PC-3 (cell line): ENCODE results near the gene BSG. TPM values are rescaled to one million over a fixed set of nuclear protein-coding genes. Genes with fewer than 3 reads are reported as not detected.

ENCODE experiments used
- ATAC-seq: fragments of 200-7000 bp; cut with Tn5 transposase; 2 replicates; pipeline ENCODE4 v1.9.1; 2020; ENCODE audit warnings: mild to moderate bottlenecking, moderate library complexity
- BruUV-seq: library from RNA; stranded (reverse); fragments of 400-500 nt; replicated peaks from 2 replicates; lab custom pipeline; 2021; lab: Mats Ljungman, UMichigan
- CTCF ChIA-PET: fragments of 300-600 bp; sonication (Branson Sonifier 250); formaldehyde crosslinking; loops from one replicate; lab custom pipeline; 2022; ENCODE audit warnings: antibody characterized with exemption; lab: Charles Lee
- POLR2A ChIA-PET: fragments of 300-600 bp; sonication (Branson Sonifier 250); formaldehyde crosslinking; loops from one replicate; lab custom pipeline; 2022; ENCODE audit warnings: antibody characterized with exemption; ENCODE audit not compliant: unreplicated experiment; lab: Charles Lee
- DNase-seq: peaks from one replicate; pipeline ENCODE4 v3.0.0-alpha.2; 2015
- H2AFZ ChIP-seq: fragments of 300-600 bp; sonication (generic); 2 replicates; pipeline ENCODE4 v1.6.0; 2016; ENCODE audit warnings: antibody characterized with exemption, low read length
- H3F3A ChIP-seq: fragments of 300-600 bp; sonication (generic); one replicate; pipeline ENCODE4 v1.6.0; 2017; ENCODE audit warnings: antibody characterized with exemption, low read length, control low read depth, mild to moderate bottlenecking; ENCODE audit not compliant: unreplicated experiment
- H3K27ac ChIP-seq: fragments of 300-600 bp; sonication (generic); 2 replicates; pipeline ENCODE4 v1.5.1; 2016; ENCODE audit warnings: mild to moderate bottlenecking, low read length
- H3K27me3 ChIP-seq: fragments of 300-600 bp; sonication (generic); 2 replicates; pipeline ENCODE4 v1.6.1; 2016; ENCODE audit warnings: low read length, mixed read lengths
- H3K36me3 ChIP-seq: fragments of 300-600 bp; sonication (generic); 2 replicates; pipeline ENCODE4 v1.6.1; 2016; ENCODE audit warnings: low read depth, mixed run types, low read length, mixed read lengths
- H3K4me1 ChIP-seq: fragments of 300-600 bp; sonication (generic); 2 replicates; pipeline ENCODE4 v1.5.1; 2016; ENCODE audit warnings: low read length; ENCODE audit not compliant: insufficient read depth
- H3K4me2 ChIP-seq: fragments of 300-600 bp; sonication (generic); 2 replicates; pipeline ENCODE4 v1.6.0; 2016; ENCODE audit warnings: low read length
- H3K4me3 ChIP-seq: fragments of 300-600 bp; sonication (generic); 2 replicates; pipeline ENCODE4 v1.5.1; 2016; ENCODE audit warnings: mild to moderate bottlenecking, low read length, mixed read lengths
- H3K79me2 ChIP-seq: fragments of 300-600 bp; sonication (generic); 2 replicates; pipeline ENCODE4 v1.6.1; 2017; ENCODE audit warnings: low read length, mixed read lengths
- H3K9ac ChIP-seq: fragments of 300-600 bp; sonication (generic); 2 replicates; pipeline ENCODE4 v1.6.0; 2016; ENCODE audit warnings: mild to moderate bottlenecking, low read length
- H3K9me2 ChIP-seq: fragments of 300-600 bp; sonication (generic); replicated peaks from 2 replicates; pipeline ENCODE4 v1.6.1; 2016; ENCODE audit warnings: mixed run types, low read length, mixed read lengths
- H3K9me3 ChIP-seq: fragments of 300-600 bp; sonication (generic); 2 replicates; pipeline ENCODE4 v1.6.1; 2016; ENCODE audit warnings: low read length, mixed read lengths
- H4K20me1 ChIP-seq: fragments of 300-600 bp; sonication (generic); 2 replicates; pipeline ENCODE4 v1.6.1; 2016; ENCODE audit warnings: low read length, mixed read lengths
- CTCF ChIP-seq: fragments of 300-600 bp; sonication (generic); conservative IDR thresholded peaks from 2 replicates; pipeline ENCODE4 v1.5.1; 2017; ENCODE audit warnings: antibody characterized with exemption, low read depth, mild to moderate bottlenecking, low read length
- EZH2 ChIP-seq: fragments of 300-600 bp; sonication (generic); IDR thresholded peaks from one replicate; pipeline ENCODE4 v1.6.1; 2017; ENCODE audit warnings: antibody characterized with exemption, mild to moderate bottlenecking, low read length; ENCODE audit not compliant: unreplicated experiment
- EZH2phosphoT487 ChIP-seq: fragments of 300-600 bp; sonication (generic); IDR thresholded peaks from 2 replicates; pipeline ENCODE4 v1.6.1; 2018; ENCODE audit warnings: mild to moderate bottlenecking, antibody characterized with exemption, low read length, borderline replicate concordance
- intact Hi-C: fragments of 100-400 bp; cut with micrococcal nuclease; formaldehyde crosslinking; loops from 2 replicates; pipeline ENCODE4 v1.9.0; 2023
- total RNA-seq: library from RNA; depleted of rRNA; stranded (reverse); fragments of >200 nt; gene quantifications from 2 replicates; pipeline ENCODE4 v1.2.3, GENCODE V29; 2014

Gene BSG
- total RNA-seq, 1 experiment from 2014 or later: 458 TPM

DNA sequence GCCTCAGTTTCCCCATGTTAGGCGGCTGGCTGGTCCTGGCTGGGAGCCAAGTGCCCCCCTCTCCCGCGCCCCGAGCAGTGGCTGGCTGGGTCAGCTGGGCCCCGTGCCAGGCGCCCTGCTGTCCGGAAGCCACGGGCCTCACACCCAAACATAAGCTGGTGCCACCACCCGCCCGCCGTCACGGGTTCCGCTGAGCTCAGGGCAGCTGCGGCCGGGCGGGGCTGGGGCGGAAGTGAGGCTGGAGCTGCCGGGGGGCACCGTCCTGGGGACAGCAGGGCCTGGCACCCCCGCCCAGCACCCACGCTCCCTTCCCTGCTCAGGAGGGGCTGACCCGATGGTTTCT, 36.6 kb downstream of the BSG start:
- TF ChIP-seq CTCF (no peak), EZH2phosphoT487 (no peak), EZH2 (no peak)
- ATAC-seq (peak; percentile 37), DNase-seq (peak; percentile 8)
- no peaks in the 10 kb centered on the region; the same call in 1 of the 2 replicates for H3K36me3 ChIP-seq
- H3K9me3 ChIP-seq: no peaks in the 10 kb centered on the region
- no peaks in the 10 kb centered on the region for H3K9me2 ChIP-seq
- H3K4me3 ChIP-seq: no peak overlapping the region
- no peak overlapping the region for H3K27ac ChIP-seq
- H3K27me3 ChIP-seq: no peaks in the 10 kb centered on the region
- H3K4me2 ChIP-seq: no peak overlapping the region
- no peaks in the 10 kb centered on the region for H4K20me1 ChIP-seq
- H2AFZ ChIP-seq: no peak overlapping the region
- H3F3A ChIP-seq: no peaks in the 10 kb centered on the region
- intact Hi-C loops: no loop called here
- no peak overlapping the region for H3K9ac ChIP-seq
- no TSS peak for BruUV-seq
- ChIA-PET CTCF (no interaction called here), POLR2A (no interaction called here)
- no peaks in the 10 kb centered on the region for H3K79me2 ChIP-seq
- H3K4me1 ChIP-seq: no peaks in the 10 kb centered on the region

DNA sequence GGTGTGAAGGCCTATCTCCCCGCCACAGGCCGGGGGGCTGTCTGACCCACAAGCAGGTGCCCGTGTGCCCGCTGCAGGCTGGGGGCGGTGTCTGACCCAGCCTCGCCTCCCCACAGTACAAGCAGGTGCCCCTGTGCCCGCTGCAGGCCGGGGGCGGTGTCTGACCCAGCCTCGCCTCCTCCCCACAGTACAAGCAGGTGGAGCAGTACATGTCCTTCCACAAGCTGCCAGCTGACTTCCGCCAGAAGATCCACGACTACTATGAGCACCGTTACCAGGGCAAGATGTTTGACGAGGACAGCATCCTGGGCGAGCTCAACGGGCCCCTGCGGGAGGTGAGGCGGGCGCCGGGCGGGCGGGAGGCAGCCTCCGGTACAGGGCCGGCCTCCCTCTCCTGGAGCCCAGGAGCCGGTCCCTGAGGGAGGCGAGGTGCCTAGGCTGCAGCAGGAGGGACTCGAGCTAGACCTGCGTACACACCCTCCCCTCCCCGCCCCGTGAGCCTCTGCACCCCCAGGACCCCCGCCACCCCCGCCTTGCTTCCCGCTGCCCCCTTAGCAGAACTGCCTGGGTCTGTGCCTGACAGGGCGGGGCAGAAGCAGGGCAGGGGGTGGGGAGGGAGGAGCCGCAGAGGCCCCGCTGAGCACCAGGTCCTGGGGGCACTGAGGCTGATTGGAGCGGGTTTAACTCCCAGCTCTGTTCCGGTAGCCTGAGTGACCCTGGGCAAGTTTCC, 37.8 kb downstream of the BSG start:
- H3K36me3 ChIP-seq: no peaks in the 10 kb centered on the region; the same call in 1 of the 2 replicates
- H4K20me1 ChIP-seq: no peaks in the 10 kb centered on the region
- ChIA-PET POLR2A (no interaction called here), CTCF (no interaction called here)
- H3F3A ChIP-seq: no peaks in the 10 kb centered on the region
- H3K27me3 ChIP-seq: no peaks in the 10 kb centered on the region
- H3K79me2 ChIP-seq: no peaks in the 10 kb centered on the region
- H3K4me2 ChIP-seq: no peak overlapping the region
- H3K27ac ChIP-seq: no peak overlapping the region
- no TSS peak for BruUV-seq
- H2AFZ ChIP-seq: no peak overlapping the region
- H3K4me1 ChIP-seq: no peaks in the 10 kb centered on the region
- no peaks in the 10 kb centered on the region for H3K9me2 ChIP-seq
- intact Hi-C loops: no loop called here
- no peak overlapping the region for H3K4me3 ChIP-seq
- H3K9me3 ChIP-seq: no peaks in the 10 kb centered on the region
- no peak for DNase-seq
- no peak overlapping the region for H3K9ac ChIP-seq
- no peak; the same call in 1 of the 2 replicates for ATAC-seq
- no peak for TF ChIP-seq CTCF
- TF ChIP-seq EZH2: no peak
- TF ChIP-seq EZH2phosphoT487: no peak

DNA sequence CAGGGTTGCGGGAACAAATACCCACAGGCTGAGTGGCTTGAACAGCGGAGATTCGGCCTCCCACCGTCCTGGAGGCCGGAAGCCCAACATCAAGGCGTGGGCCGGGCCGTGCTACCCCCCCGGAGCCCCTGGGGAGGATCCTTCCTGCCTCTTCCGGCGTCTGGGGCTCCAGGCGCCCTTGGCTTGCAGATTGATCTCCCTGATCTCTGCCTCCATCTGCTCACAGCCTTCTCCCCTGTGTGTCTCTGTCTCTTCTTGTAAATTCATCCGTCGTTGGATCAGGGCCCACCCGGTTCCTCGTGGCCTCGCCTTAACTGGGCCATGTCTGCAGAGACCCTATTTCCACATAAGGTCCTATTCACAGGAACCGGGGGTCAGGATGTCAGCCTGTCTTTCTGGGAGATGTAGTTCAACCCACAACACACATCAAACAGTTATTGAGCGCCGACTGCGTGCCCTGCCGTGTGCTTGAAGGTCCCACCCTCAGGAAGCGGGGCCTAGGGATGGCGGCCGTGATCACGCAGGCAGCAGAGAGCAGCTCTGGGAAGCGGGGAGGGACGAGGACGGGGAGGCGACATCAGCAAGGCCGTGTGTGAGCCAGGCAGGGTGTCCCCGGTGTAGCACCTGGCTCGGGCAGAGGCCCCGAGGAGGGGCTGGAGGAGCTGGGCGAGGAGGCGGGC, 38.5 kb downstream of the BSG start:
- no peak overlapping the region for H3K9ac ChIP-seq
- no peak overlapping the region for H3K4me3 ChIP-seq
- TF ChIP-seq CTCF: no peak
- TF ChIP-seq EZH2: no peak
- TF ChIP-seq EZH2phosphoT487: no peak
- no peaks in the 10 kb centered on the region for H3K9me3 ChIP-seq
- no peak overlapping the region for H2AFZ ChIP-seq
- no peaks in the 10 kb centered on the region for H3K9me2 ChIP-seq
- ChIA-PET POLR2A (no interaction called here), CTCF (no interaction called here)
- no peaks in the 10 kb centered on the region for H4K20me1 ChIP-seq
- ATAC-seq (no peak), DNase-seq (no peak)
- no peak overlapping the region for H3K27ac ChIP-seq
- H3K27me3 ChIP-seq: no peaks in the 10 kb centered on the region
- no peaks in the 10 kb centered on the region for H3K4me1 ChIP-seq
- H3K4me2 ChIP-seq: no peak overlapping the region
- no TSS peak for BruUV-seq
- H3F3A ChIP-seq: no peaks in the 10 kb centered on the region
- H3K79me2 ChIP-seq: no peaks in the 10 kb centered on the region
- intact Hi-C loops: no loop called here
- H3K36me3 ChIP-seq: no peaks in the 10 kb centered on the region; the same call in 1 of the 2 replicates
